ENCODE data around the gene MAST1.

MAST1 gene

GRCh38 chr19:12834976-12835757 is 3.1 kb upstream of the MAST1 start:
- no peak for DNase-seq (ENCODE audit: low read depth)
- H3K4me3 ChIP-seq (ENCODE audit: control insufficient read depth, low read depth, low read length): no peak overlapping the region
- TF ChIP-seq CTCF (conservative IDR thresholded peaks at IDR 0.05; ENCODE audit: control insufficient read depth, insufficient read depth, low read depth, low read length): no peak

GRCh38 chr19:12836529-12836863 is 1.8 kb upstream of the MAST1 start:
- DNase-seq (ENCODE audit: low read depth): no peak
- TF ChIP-seq CTCF (conservative IDR thresholded peaks at IDR 0.05; ENCODE audit: control insufficient read depth, insufficient read depth, low read depth, low read length): no peak
- no peak overlapping the region for H3K4me3 ChIP-seq (ENCODE audit: control insufficient read depth, low read depth, low read length)

GRCh38 chr19:12837225-12837624 is 1.1 kb upstream of the MAST1 start:
- TF ChIP-seq CTCF (conservative IDR thresholded peaks at IDR 0.05; ENCODE audit: control insufficient read depth, insufficient read depth, low read depth, low read length): no peak

GRCh38 chr19:12838886-12839756 is 806 bp downstream of the MAST1 start:
- no peak overlapping the region for H3K4me3 ChIP-seq (ENCODE audit: control insufficient read depth, low read depth, low read length)
- DNase-seq (ENCODE audit: low read depth): no peak

More at GRCh38 chr19:12837225-12837624, 1.1 kb upstream of the MAST1 start:
- no peak for DNase-seq (ENCODE audit: low read depth)
- H3K4me3 ChIP-seq (ENCODE audit: control insufficient read depth, low read depth, low read length): no peak overlapping the region

GRCh38 chr19:12840091-12841079 is 2.1 kb downstream of the MAST1 start:
- peak; percentile 74 for DNase-seq (ENCODE audit: low read depth)
- no peak for TF ChIP-seq CTCF (conservative IDR thresholded peaks at IDR 0.05; ENCODE audit: control insufficient read depth, insufficient read depth, low read depth, low read length)
- H3K4me3 ChIP-seq (ENCODE audit: control insufficient read depth, low read depth, low read length): peak overlapping the region; percentile 28

More at GRCh38 chr19:12838886-12839756, 806 bp downstream of the MAST1 start:
- no peak for TF ChIP-seq CTCF (conservative IDR thresholded peaks at IDR 0.05; ENCODE audit: control insufficient read depth, insufficient read depth, low read depth, low read length)

GRCh38 chr19:12841094-12841493 is 2.8 kb downstream of the MAST1 start:
- peak overlapping the region; percentile 28 for H3K4me3 ChIP-seq (ENCODE audit: control insufficient read depth, low read depth, low read length)
- DNase-seq (ENCODE audit: low read depth): peak; percentile 27
- TF ChIP-seq CTCF (conservative IDR thresholded peaks at IDR 0.05; ENCODE audit: control insufficient read depth, insufficient read depth, low read depth, low read length): no peak

All from fibroblast of mammary gland (primary cell).